Ramos (cell line): ENCODE data around the gene CHD1.

ENCODE experiments used
- in situ Hi-C: fragments of 300-500 bp; cut with MboI; formaldehyde crosslinking; loops from one replicate; pipeline ENCODE4 v1.14.3; 2022; ENCODE audit warnings: low sequenced_read_pairs; ENCODE audit not compliant: unreplicated experiment

Gene CHD1

DNA sequence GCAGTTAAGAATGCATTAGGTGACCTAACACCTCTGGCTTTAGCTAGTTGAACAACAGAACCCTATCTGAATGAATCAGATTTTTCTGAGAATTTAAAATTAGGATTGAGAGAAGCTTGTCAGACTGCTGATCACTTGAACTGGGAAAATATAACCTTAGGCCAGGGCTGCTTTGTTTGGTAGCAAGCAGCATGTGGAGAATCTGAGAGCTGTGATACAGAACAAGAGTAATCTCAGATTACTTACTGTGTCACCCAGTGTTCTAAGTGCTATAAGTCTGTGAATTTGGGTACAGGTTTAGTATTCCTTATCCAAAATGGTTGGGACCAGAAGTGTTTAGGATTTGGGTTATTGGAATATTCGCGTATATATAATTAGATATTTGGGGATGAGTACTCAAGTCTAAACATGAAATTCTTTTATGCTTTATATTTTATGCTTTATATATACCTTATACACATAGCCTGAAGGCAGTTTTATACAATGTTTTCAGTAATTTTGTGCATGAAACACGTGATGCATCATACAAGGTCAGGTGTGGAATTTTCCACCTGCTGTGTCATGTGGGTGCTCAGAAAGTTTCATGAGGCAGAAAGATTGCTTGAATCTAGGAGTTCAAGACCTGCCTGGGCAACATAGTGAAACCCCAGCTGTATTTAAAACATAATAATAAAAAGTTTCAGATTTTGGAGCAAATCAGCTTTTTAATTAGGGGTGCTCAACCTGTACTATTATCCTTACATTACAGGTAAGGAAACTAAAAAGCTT lies 8.3 kb upstream of the CHD1 start:
- in situ Hi-C loops: no loop called here

DNA sequence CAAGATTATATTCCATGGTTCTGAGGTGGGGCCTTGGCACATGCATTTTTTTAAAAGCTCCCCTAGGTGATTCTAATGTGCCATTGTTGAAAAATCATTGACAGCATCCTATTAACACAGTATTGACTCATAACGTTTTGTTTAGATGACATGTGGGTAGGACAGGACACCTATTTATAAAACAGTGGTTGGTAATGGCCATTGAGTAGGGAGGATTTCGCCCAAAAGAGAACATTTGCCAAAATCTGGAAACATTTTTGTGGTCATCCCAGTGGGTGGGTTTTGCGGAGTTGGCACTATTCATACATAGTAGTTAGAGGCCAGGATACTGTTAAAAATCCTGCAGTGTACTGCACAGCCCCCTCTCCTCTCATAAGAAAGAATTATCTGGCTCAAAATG lies 6.4 kb upstream of the CHD1 start:
- in situ Hi-C loops: no loop called here

DNA sequence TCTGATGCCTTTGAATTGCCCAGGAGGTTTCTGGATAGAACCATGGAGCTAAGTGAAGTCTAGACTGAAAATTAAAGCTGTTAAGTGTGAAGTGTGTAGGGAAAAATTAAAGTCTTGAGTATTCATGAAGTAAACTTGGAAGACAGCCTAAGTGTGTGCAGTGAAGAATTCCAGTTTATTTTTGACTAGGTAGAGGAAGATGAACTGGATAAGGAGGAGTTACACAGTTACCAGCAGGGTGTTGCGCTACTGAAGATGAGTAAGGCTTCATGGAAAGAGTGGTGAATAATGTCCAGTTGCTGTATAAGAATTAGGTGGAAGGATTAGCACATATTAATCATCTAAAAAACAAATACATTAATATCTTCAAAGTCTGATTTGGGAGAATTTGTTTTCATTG lies 5.7 kb upstream of the CHD1 start:
- in situ Hi-C loops: no loop called here

DNA sequence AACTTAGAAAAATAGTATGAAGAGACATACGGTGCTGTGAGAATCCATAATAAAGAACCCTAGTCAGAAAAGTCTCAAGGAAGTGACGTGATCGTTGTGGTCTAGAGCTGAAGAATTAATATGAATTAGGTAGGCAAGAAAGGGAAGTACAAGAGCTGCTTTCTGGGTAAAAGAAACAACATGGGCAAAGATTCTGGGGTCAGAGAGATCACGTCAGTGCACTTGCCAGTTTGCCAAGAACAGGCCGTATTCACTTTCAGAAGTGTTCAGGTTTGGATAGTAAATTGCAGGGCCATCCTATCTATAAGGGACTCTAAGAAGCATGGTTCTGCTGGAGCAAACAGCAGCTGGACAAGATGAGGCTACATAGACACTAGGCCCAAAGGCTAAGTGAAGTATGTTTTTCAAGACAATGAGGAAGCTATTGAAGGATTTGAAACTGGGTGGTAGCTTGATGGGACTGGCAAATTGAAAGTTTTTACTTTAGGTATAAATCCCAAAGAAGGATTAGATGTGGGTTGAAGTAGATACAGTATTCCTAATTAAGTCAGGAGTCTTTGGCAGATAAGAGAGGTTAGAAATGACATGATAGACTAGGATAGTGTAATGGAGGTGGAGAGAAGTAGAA lies 4.8 kb upstream of the CHD1 start:
- in situ Hi-C loops: no loop called here

DNA sequence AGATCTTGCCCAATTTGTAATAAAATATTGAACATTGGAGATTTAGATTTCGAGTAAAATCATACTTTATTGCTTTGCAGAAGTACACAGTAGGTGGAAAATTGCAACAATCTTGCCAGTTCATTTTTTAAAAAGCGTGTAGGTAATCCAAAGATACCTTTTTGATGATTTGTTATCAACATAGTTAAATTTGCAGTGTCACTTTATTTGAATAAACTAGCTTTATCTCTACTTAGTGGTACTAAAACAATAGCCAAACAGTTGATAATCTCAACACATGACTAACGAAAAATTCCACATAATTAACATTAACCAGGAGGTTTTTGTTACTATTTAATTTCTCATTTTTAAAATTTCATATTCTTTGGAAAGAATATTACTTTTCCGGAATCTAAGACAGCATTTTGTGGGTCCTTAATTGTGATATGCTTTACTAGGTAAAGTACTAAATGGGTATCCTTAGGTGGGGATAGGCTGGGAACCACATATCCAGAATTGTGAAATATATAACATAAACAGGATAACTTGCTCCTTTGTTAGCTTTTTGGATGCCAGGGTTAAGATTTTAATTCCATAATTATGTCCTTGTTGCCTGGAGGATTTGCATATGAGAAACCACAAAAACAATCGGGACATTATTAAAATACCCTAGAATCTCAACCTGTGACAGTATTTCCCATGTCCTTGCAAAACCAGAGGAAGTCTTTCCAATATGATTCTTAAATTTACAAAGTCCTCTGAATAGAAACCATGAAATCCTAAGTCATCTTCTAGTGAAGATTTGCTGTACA lies 2.4 kb upstream of the CHD1 start:
- in situ Hi-C loops: no loop called here

DNA sequence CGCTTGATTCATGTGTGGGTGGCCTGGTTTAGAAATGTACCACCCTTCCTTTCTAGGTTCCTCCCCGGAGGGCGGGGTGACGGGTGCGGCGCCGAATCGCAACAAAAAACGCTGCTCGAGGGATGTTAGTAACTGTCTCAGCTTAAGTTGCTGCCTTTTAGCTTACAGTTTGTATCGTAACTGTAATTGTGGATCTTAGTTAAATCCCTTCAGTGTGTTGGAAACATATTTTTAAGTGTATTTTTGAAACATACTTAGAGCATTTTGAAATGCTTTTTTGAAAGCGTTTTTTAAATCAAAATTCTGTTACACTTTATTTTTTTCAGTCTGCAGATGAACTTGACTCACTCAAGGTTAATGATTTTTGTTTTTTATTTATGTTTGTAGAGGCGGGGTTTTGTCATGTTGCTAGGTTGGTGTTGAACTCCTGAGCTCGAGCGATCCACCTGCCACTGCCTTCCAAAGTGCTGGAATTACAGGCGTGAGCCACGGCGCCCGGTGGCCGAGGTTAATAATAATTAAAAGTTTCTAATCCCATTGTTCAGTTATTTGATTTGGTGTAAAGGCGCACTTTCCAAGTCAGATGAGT lies 997 bp upstream of the CHD1 start:
- in situ Hi-C loops: loop anchor here (10.0 kb wide), 1 partner anchor 105 kb away; no protein-coding TSS in a partner anchor

DNA sequence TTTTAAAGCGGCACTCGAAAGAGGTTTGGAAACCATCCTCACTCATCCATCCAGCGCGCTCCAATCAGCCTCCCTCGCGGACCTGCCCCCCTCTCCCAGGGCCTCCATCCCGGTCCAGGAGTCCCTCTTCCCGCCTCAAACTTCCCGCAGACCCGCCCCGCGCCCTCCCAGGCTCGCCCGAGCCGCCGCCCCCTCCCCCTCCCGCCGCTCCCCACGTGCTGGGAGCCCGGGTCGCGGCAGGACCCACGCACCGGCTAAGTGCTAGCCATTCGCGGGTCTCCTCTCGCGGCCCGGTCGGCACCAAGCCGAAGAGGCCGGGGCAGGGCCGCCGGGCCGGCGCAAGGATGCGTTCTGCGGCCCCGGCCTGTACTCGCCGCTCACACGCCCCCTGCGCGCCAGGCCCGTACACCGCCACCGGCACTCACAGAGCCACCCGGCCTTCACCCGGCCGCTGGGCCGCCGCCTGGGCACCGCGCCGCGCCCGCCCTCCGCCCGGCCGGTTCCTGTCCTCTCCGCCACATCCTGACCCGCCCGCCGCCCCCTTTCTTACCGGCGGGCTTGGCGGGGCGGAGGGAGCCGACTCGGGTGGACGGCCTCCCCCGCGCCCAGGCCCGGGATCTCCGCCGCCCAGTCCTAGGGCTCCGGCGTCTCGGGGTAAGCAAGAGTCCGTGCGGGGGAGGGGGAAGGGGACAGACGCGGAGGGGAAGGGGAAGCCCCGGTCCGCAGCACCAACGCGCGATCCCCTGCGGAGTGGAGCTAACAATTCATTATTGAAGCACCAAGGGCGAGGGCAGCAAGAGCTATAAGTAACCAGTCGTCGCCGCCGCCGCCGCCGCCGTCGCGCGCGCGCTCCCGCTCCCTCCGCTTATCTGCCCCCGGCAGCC lies 576 bp downstream of the CHD1 start:
- in situ Hi-C loops: loop anchor here (10.0 kb wide), 1 partner anchor 107 kb away; no protein-coding TSS in a partner anchor

DNA sequence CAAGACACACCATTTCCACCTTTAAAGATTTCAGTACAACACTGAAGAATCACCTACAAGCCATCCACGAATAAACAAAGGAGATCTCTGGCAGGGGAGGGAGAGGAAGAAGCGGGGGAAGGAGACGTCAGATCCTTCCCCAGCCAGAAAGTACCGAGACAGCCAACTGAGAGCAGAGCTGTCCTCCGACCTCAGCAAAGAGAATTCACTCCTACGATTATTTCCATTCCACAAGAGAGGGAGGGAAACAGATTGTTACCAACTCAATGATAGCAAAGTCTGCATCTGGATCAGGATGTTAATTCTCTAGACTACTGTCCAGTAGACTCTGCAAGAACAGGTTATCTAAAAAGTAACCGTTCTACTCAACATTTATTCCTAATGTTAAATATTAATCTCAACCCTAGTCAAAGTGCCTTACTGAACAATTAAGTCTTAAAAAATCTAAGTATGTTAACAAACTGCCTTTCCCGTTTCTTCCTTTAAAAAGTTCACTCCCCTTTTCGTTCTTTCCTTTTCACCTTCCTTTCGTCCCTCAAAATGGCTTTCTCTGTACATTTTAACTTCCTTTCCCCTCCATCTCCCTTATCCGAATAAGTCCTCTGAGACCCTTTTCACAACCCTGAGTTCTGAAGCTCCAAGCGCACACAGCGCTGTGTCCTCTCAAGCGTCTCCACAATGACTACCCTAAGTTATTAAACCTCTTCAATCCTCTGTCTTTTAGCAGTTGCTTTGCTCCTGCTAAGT lies 1.4 kb downstream of the CHD1 start:
- in situ Hi-C loops: loop anchor here (10.0 kb wide), 1 partner anchor 107 kb away; no protein-coding TSS in a partner anchor

DNA sequence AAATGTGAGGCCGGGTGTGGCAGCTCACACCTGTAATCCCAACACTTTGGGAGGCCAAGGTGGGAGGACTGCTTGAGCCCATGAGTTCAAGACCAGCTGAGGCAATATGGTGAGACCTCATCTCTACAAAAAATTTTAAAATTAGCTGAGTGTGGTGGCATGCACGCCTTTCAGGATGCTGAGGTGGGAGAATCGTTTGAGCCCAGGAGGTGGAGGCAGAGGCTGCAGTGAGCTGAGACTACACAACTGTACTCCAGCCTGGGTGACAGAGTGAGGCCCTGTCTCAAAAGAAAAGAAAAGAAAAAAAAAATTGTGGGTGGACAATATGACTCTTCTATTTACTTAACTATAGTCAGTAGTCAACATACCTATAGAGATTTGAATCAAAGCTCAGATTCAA lies 4.8 kb downstream of the CHD1 start:
- in situ Hi-C loops: loop anchor here (10.0 kb wide), 1 partner anchor 111 kb away; no protein-coding TSS in a partner anchor

DNA sequence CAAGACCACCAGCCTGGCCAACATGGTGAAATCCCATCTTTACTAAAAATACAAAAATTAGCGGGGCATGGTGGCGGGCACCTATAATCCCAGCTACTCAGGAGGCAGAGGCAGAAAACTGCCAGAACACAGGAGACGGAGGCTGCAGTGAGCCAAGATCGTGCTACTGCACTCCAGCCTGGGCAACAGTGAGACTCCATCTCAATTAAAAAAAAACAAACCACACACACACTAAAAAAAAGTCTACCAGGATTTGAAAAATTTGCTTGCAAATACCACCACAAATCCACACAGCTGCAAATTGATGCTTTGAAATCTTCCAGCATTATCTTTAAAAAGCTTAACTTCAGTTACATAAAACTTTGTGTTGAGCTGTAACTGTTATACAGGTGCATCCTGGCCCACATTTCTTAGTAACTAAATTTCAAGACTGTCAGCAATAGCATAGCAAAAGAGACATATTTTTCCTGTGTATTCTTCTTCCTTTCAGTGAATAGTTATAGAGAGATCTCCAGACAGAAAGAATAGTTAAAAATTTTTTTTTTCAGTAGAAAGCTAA lies 6.8 kb downstream of the CHD1 start:
- in situ Hi-C loops: loop anchor here (10.0 kb wide), 1 partner anchor 113 kb away; no protein-coding TSS in a partner anchor

DNA sequence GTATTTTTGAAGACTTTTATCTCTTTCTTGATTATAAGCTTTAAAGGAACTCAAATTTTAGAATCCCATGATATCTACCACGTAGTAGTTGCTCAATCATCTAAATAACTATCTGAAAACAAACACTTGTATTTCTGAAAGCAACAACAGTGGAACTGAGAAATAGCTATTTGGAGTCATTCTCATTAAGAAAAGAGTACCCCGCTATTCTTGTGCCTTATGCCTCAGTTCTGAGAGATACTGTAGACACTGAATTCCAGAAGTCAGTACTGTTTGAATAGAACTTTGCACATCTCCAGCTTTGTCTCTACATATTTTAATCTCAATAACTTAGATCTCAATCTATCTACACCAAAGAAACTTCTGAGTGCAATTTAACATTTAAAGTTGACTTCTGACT lies 11.4 kb downstream of the CHD1 start:
- in situ Hi-C loops: no loop called here

DNA sequence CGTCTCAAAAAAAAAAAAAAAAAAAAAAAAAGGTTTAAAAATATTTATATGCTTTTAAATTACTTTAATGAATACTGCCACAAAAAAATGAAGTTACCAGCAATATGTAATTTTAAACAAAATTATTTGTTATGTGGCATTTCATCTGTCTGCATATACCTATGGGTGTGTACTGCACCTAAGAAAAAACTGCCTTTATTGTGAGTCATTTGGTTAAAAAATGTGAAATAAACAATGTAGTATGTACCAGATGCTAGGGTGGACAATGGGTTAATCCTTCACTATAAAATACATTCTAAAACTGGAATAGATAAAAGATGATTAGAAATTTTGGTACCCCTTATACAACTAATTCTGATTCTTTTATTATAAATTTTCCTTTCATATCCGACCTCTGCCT lies 12.3 kb downstream of the CHD1 start:
- in situ Hi-C loops: no loop called here

DNA sequence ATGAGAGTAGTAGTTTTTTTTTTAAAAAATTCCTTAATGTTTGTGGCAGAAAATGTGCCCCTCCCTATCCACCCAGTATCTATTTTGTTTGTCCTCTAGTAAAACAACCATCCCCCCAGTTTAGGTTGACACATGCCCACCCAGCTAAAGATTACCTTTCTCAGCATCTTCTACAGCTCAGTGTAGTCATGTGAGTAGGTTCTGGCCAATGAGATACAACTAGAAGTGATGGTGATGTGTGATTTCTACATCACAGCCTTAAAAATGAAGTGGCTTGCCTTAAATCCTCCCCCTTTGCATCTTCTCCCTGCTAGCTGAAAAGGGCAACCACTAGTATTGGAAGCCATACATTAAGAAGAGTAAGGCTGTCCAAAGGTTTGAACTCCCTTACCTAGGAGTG lies 14.9 kb downstream of the CHD1 start:
- in situ Hi-C loops: no loop called here

DNA sequence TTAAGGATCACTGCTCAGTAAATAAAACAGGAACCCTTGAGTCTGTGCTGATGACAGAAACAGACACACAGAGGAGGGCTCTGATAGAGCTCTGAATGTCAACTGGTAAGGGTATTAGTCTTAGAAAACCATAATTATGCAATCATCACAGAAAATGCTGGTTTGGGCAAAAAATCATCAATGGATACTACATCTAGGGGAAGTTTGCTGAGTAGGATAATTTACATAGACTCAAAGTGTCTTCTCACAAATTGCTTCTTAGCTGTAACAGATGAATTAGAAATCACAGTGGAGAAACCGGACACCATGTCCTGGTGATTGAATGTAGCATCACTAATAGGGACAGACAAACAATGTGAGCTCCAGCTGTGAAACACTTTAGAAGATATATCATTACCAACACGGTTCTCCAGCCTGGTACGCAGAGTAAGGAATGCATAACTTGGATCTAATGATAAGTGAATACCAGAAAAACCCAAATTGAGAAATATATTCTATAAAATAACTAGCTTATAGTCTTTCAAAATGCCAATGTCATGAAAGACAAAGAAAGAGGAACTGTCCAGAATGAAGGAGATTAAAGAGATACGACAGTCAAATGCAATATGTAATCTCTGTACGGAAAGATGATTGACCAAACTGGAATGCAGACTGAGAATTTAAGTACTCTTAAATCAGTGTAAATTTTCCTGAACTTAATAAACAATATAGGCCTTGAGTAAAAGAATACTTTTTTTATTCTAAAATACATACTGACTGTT lies 17.3 kb downstream of the CHD1 start:
- in situ Hi-C loops: no loop called here

DNA sequence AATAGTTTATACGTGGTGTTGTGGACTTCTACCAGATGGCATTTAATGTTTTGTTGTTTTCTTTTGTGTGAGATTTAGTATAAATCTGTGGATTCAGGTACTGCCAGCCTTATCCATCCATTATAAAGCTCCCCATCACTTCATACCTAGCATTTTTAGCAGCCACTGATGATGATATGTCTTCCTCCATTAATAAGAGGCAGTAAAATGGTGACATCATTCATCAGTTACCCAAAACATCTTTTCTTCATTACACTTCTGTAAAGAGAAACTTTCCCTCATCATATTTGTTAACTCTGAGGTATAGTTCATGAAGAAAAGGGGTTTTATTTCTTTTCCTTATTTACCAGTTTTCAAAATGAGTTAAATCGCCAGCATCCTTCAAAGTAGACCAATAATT lies 19.4 kb downstream of the CHD1 start:
- in situ Hi-C loops: loop anchor here (5.0 kb wide), 1 partner anchor 148 kb away; no protein-coding TSS in a partner anchor

DNA sequence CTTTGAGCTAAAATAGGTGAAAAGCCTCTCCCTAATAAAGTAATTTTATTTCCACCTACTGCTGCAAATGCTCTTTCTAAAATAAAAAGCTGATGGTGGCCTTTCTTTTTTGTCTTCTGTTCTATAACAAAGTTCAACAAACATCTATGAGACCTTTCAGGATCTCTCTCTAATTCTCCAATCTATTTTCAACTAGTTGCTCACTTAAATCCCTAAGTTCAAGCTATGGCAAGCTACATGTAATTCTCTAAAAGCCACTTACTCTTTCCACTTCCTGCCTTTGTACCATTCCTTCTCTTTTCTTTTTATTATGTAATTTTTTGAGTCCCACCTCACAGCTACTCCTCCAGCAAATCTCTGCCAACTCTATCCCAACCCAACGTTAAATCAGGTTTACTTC lies 20.9 kb downstream of the CHD1 start:
- in situ Hi-C loops: loop anchor here (5.0 kb wide), 1 partner anchor 149 kb away; no protein-coding TSS in a partner anchor

DNA sequence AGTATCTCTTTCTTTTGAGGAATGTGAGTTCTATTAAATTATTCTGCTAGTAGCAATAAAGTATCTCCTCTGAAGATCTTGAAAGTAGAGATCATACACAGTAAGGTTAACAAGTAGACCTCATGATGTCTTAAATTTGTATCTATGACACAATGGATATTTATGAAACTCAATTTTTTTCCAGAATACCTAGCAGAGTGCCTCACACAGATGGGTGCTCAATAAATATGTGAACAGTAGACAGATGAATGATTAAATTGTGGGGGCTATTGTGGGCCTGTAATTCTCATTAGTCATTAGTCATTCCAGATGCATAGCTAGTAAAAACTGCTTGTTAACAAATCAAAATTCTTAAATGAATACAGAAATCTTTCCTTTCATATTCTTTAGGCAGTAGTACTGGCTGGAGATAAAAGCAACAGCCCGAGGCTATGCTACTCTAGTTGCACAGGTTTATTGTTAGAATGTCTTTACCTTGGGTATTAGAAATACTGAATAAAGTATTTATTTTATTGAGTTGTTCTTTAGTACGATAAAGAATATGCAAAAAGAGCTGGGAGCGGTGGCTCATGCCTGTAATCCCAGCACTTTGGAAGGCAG lies 22.0 kb downstream of the CHD1 start:
- in situ Hi-C loops: loop anchor here (5.0 kb wide), 1 partner anchor 150 kb away; no protein-coding TSS in a partner anchor
